HUES64 (cell line): Measurements from ENCODE around the gene VASP.
"Not testable (repeated sequence)": the region's sequence is repeated elsewhere in the genome, so short reads cannot be mapped to it uniquely, and the experiment has no call there.

Experiments used
- H3K27ac ChIP-seq: 2 replicates; pipeline ENCODE4 v1.7.0; 2013; ENCODE audit warnings: low read depth, low read length, inconsistent platforms
- H3K27me3 ChIP-seq: 2 replicates; pipeline ENCODE4 v1.6.1; 2013; ENCODE audit warnings: mild to moderate bottlenecking, low read length; ENCODE audit not compliant: insufficient read depth
- H3K36me3 ChIP-seq: 2 replicates; pipeline ENCODE4 v1.6.1; 2013; ENCODE audit warnings: mild to moderate bottlenecking, low read length; ENCODE audit not compliant: insufficient read depth
- H3K4me1 ChIP-seq: 2 replicates; pipeline ENCODE4 v1.6.1; 2013; ENCODE audit warnings: mild to moderate bottlenecking, low read length, moderate library complexity; ENCODE audit not compliant: insufficient read depth
- H3K4me3 ChIP-seq: 2 replicates; pipeline ENCODE4 v1.5.1; 2013; ENCODE audit warnings: mild to moderate bottlenecking, low read length, moderate library complexity
- H3K9ac ChIP-seq: 2 replicates; pipeline ENCODE4 v1.6.1; 2013; ENCODE audit warnings: mild to moderate bottlenecking, low read depth, low read length
- H3K9me3 ChIP-seq: 2 replicates; pipeline ENCODE4 v1.6.1; 2013; ENCODE audit warnings: low read depth, low read length; ENCODE audit not compliant: insufficient read depth
- WGBS: fragments of 150-250, 120-280 bp; methylation state at CpG from one replicate; pipeline ENCODE4 v1.1.7; 2013; ENCODE audit warnings: missing lambda C conversion rate; 5-methylcytosine and 5-hydroxymethylcytosine counted together

Gene VASP

GRCh38 chr19:45508861-45509691, 1.8 kb downstream of the VASP start:
- WGBS = 2% methylated on average over 24 of the region's 28 CpGs
- Histone ChIP-seq H3K9me3 (no peaks in the 10 kb centered on the region), H3K9ac (peak overlapping the region; percentile 80), H3K27ac (peak overlapping the region; percentile 100), H3K27me3 (no peaks in the 10 kb centered on the region), H3K4me1 (peaks cover 11% of the 10 kb centered on the region), H3K4me3 (peak overlapping the region; percentile 71), H3K36me3 (peaks cover 10% of the 10 kb centered on the region)

GRCh38 chr19:45509692-45510015, 2.4 kb downstream of the VASP start:
- Histone ChIP-seq H3K27ac (peak overlapping the region; percentile 100), H3K9ac (peak overlapping the region; percentile 69), H3K4me3 (peak overlapping the region; percentile 71), H3K9me3 (no peaks in the 10 kb centered on the region), H3K27me3 (no peaks in the 10 kb centered on the region), H3K36me3 (peaks cover 13% of the 10 kb centered on the region), H3K4me1 (peaks cover 11% of the 10 kb centered on the region)
- WGBS = 28% methylated on average over 3 of the region's 3 CpGs

GRCh38 chr19:45510352-45510751, 3.1 kb downstream of the VASP start:
- H3K4me3 ChIP-seq, H3K27me3 ChIP-seq, H3K9ac ChIP-seq, H3K27ac ChIP-seq, H3K9me3 ChIP-seq: not testable (repeated sequence)
- WGBS = 93% methylated on average over 11 of the region's 11 CpGs
- Histone ChIP-seq H3K4me1 (peaks cover 11% of the 10 kb centered on the region), H3K36me3 (peaks cover 13% of the 10 kb centered on the region)

GRCh38 chr19:45511074-45511473, 3.8 kb downstream of the VASP start:
- H3K36me3 ChIP-seq = peaks cover 17% of the 10 kb centered on the region
- H3K9ac ChIP-seq = no peak overlapping the region
- H3K27ac ChIP-seq = no peak overlapping the region
- no peaks in the 10 kb centered on the region for H3K27me3 ChIP-seq
- WGBS = 95% methylated on average over 5 of the region's 5 CpGs
- H3K4me3 ChIP-seq = no peak overlapping the region
- no peaks in the 10 kb centered on the region for H3K9me3 ChIP-seq
- peaks cover 9% of the 10 kb centered on the region for H3K4me1 ChIP-seq

GRCh38 chr19:45512881-45513483, 5.7 kb downstream of the VASP start:
- 91% methylated on average over 6 of the region's 6 CpGs for WGBS
- H3K36me3 ChIP-seq = peaks cover 25% of the 10 kb centered on the region
- no peak overlapping the region for H3K9ac ChIP-seq
- no peaks in the 10 kb centered on the region for H3K27me3 ChIP-seq
- H3K27ac ChIP-seq = no peak overlapping the region
- H3K4me3 ChIP-seq = no peak overlapping the region
- no peaks in the 10 kb centered on the region for H3K9me3 ChIP-seq
- H3K4me1 ChIP-seq = peaks cover 6% of the 10 kb centered on the region; the same call in 1 of the 2 replicates

- no peak overlapping the region for H3K27ac ChIP-seq
- peaks cover 5% of the 10 kb centered on the region; the same call in 1 of the 2 replicates for H3K4me1 ChIP-seq
- H3K9me3 ChIP-seq = no peaks in the 10 kb centered on the region
- no peak overlapping the region for H3K4me3 ChIP-seq
- 93% methylated on average over 13 of the region's 13 CpGs for WGBS
- H3K27me3 ChIP-seq = no peaks in the 10 kb centered on the region
- no peak overlapping the region for H3K9ac ChIP-seq
- H3K36me3 ChIP-seq = peaks cover 36% of the 10 kb centered on the region
Measured at GRCh38 chr19:45514376-45515051, 7.2 kb downstream of the VASP start.

GRCh38 chr19:45515081-45515624, 7.9 kb downstream of the VASP start:
- WGBS = 93% methylated on average over 8 of the region's 10 CpGs
- no peak overlapping the region for H3K9ac ChIP-seq

GRCh38 chr19:45515807-45516401, 8.6 kb downstream of the VASP start:
- peaks cover 45% of the 10 kb centered on the region for H3K36me3 ChIP-seq
- H3K27me3 ChIP-seq = no peaks in the 10 kb centered on the region
- H3K27ac ChIP-seq = no peak overlapping the region
- H3K9me3 ChIP-seq = no peaks in the 10 kb centered on the region
- no peaks in the 10 kb centered on the region for H3K4me1 ChIP-seq
- H3K4me3 ChIP-seq = no peak overlapping the region
- WGBS = 91% methylated on average over 9 of the region's 9 CpGs
- H3K9ac ChIP-seq = no peak overlapping the region

More at GRCh38 chr19:45515081-45515624, 7.9 kb downstream of the VASP start:
- H3K9me3 ChIP-seq = no peaks in the 10 kb centered on the region
- no peaks in the 10 kb centered on the region for H3K27me3 ChIP-seq
- H3K27ac ChIP-seq = no peak overlapping the region
- peaks cover 40% of the 10 kb centered on the region for H3K36me3 ChIP-seq
- no peaks in the 10 kb centered on the region for H3K4me1 ChIP-seq
- H3K4me3 ChIP-seq = no peak overlapping the region

GRCh38 chr19:45517238-45517637, 10.0 kb downstream of the VASP start:
- 84% methylated on average over 7 of the region's 7 CpGs for WGBS
- no peak overlapping the region for H3K9ac ChIP-seq
- H3K4me1 ChIP-seq = no peaks in the 10 kb centered on the region
- no peaks in the 10 kb centered on the region for H3K27me3 ChIP-seq
- no peak overlapping the region for H3K4me3 ChIP-seq
- no peak overlapping the region for H3K27ac ChIP-seq
- H3K9me3 ChIP-seq = no peaks in the 10 kb centered on the region
- H3K36me3 ChIP-seq = peaks cover 49% of the 10 kb centered on the region

- Histone ChIP-seq H3K9ac (no peak overlapping the region), H3K9me3 (no peaks in the 10 kb centered on the region), H3K4me3 (no peak overlapping the region), H3K27me3 (no peaks in the 10 kb centered on the region), H3K4me1 (no peaks in the 10 kb centered on the region), H3K27ac (no peak overlapping the region), H3K36me3 (peaks cover 55% of the 10 kb centered on the region)
- 92% methylated on average over 46 of the region's 50 CpGs for WGBS
Measured at GRCh38 chr19:45517641-45518468, 10.6 kb downstream of the VASP start.
